NT2/D1 (cell line): ENCODE measurements around the gene RASL10B.

Experiments
- YY1 ChIP-seq: IDR thresholded peaks from 2 replicates; pipeline ENCODE4 v1.6.1; 2011; ENCODE audit not compliant: insufficient read length, insufficient read depth
- ZNF274 ChIP-seq: IDR thresholded peaks from 2 replicates; pipeline ENCODE4 v1.6.1; 2011; ENCODE audit warnings: mild to moderate bottlenecking, low read depth, low read length

DNA sequence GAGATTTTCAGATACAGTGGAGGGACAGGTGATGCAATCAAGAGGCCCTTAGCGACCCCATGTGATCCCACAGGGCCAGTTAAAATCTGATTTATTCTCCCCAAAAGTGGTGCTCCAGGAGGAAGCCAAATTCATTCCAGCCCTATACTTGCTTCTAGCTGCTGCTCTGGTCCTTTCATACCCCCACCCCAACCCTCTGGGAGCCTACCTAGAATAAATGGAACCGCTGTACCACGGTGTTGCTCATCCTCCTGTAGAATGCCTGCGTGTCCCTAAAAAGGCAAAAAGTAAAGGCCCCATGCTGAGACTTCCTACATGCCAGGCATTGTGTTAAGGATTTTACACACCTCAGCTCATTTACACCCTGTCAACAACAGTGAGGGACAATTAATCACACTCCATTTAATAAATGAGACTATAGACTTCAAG is 2.0 kb upstream of the RASL10B start:
- TF ChIP-seq ZNF274 = no peak
- no peak for TF ChIP-seq YY1
